Loucy (cell line): ENCODE measurements around the gene FBXO44.

ENCODE experiments used
- CTCF ChIP-seq: fragments of 200-600 bp; sonication (generic); conservative IDR thresholded peaks from 2 replicates; pipeline ENCODE4 v1.5.1; 2014; ENCODE audit warnings: mild to moderate bottlenecking, antibody characterized with exemption, low read length
- EZH2phosphoT487 ChIP-seq: fragments of 200-600 bp; IDR thresholded peaks from 2 replicates; pipeline ENCODE4 v1.6.1; 2018; ENCODE audit warnings: antibody characterized with exemption, mild to moderate bottlenecking, moderate library complexity, borderline replicate concordance

GRCh38 chr1:11641776-11642305, 12.8 kb upstream of the FBXO44 start:
- TF ChIP-seq CTCF (no peak), EZH2phosphoT487 (no peak)
